ENCODE results near the gene CD70. TPM values are rescaled to one million over a fixed set of nuclear protein-coding genes. Genes with fewer than 3 reads are reported as not detected.

CD70 gene
- total and polyA plus RNA-seq, 2 donors (not counting 1 experiment from before 2014, with no cell fraction given), result 23.9 to 49.1 TPM

DNA sequence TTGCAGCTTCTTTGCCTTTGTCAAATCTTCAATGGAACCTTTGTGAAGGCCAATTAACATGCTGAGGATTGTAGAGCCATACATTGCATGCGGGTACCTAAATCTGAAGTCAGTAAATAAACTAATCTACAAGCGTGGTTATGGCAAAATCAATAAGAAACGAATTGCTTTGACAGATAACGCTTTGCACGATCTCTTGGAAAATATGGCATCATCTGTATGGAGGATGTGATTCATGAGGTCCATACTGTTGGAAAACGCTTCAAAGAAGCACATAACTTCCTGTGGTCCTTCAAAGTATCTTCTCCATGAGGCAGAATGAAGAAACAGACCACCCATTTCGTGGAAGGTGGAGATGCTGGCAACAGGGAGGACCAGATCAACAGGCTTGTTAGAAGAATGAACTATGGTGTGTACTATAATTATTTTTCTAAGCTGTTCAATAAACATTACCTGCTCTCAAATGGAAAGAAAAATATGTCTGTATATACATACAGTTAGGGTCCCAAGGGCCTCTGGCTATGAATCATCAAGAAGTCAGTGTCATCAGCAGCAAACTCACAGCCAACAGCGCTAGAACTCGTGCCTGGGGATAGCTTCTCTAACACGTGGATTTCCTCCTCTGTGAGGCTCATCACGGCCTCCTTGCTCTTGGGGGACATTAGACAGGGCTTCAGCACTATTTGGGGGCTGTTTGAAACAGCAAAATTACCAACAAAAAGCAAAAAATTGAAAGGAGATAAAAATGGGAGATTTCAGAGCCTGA, 2.9 kb upstream of the CD70 start:
- 56% methylated on average over 8 of the region's 11 CpGs for WGBS (ENCODE audit: insufficient coverage)
- no peak overlapping the region for H3K4me2 ChIP-seq (replicated peaks; ENCODE audit: low read depth, low read length, poor library complexity, severe bottlenecking)
- intact Hi-C loops (cut with micrococcal nuclease), result loop anchor here (5.0 kb wide), 1 partner anchor 143 kb away; the partner anchor contains the start of genes GPR108 and TRIP10
- no peak overlapping the region for H3K27ac ChIP-seq (ENCODE audit: low read length in 2 of 2)
- Mint-ChIP-seq H3K9me3 (ENCODE audit: insufficient read depth) (no peaks in the 10 kb centered on the region), H3K27ac (peak overlapping the region; percentile 76), H3K4me1 (peaks cover 36% of the 10 kb centered on the region), H3K4me3 (peak overlapping the region; percentile 53), H3K27me3 (peaks cover 27% of the 10 kb centered on the region)
- peaks cover 0 to 3% (median 0%) of the 10 kb centered on the region in 3 donors for H3K9me3 ChIP-seq (ENCODE audit: control extremely low read depth in 1 of 3, control insufficient read depth in 2 of 3, insufficient read depth in 1 of 3, low read length in 2 of 3)
- no peaks in the 10 kb centered on the region for H3K36me3 ChIP-seq (replicated peaks in 1 of 2; ENCODE audit: control extremely low read depth in 1 of 2, control insufficient read depth in 1 of 2, extremely low read depth in 1 of 2, insufficient read depth in 2 of 2, low read length in 1 of 2)
- H4K20me1 ChIP-seq (ENCODE audit: control insufficient read depth, insufficient read depth, low read length, poor library complexity, severe bottlenecking), result no peaks in the 10 kb centered on the region
- ATAC-seq (ENCODE audit: low read depth), result no peak
- POLR2A ChIA-PET, result interaction anchor here (0.6 to 0.9 kb wide), 2 partner anchors 63 to 81 kb away, joined by 3 to 4 read pairs; partner anchors contain the start of gene TNFSF9
- peaks cover 0 to 48% (median 9%) of the 10 kb centered on the region in 4 experiments for H3K27me3 ChIP-seq (replicated peaks in 1 of 4; ENCODE audit: control extremely low read depth in 1 of 4, control insufficient read depth in 3 of 4, insufficient read depth in 4 of 4, low read length in 3 of 4)
- no peak for TF ChIP-seq EZH2 (IDR thresholded peaks at IDR 0.05; ENCODE audit: borderline replicate concordance, insufficient read depth, low read depth, low read length, poor library complexity, severe bottlenecking)
- no peak for TF ChIP-seq CTCF (IDR thresholded peaks at IDR 0.05)
- CTCF ChIA-PET, result interaction anchor here (0.8 to 2.8 kb wide), 6 partner anchors 9 to 272 kb away, joined by 3 to 10 read pairs (median 4); no protein-coding TSS in a partner anchor
- no peaks in the 10 kb centered on the region for H3K79me2 ChIP-seq (ENCODE audit: control insufficient read depth, insufficient read depth, low read length)
- H3K4me3 ChIP-seq (ENCODE audit: control extremely low read depth in 1 of 5, extremely low read depth in 1 of 5, insufficient read depth in 1 of 5, low read depth in 2 of 5, low read length in 4 of 5), result no peak overlapping the region
- no peak overlapping the region for H2AFZ ChIP-seq (ENCODE audit: insufficient read depth, low read depth, low read length, poor library complexity, severe bottlenecking)
- H3K4me1 ChIP-seq (ENCODE audit: control insufficient read depth in 2 of 2, insufficient read depth in 2 of 2, low read length in 2 of 2), result peaks cover 33 to 35% of the 10 kb centered on the region in 2 donors
- no peak overlapping the region for H3K9ac ChIP-seq (ENCODE audit: low read length)
- DNase-seq, result no peak
